D721Med (cell line): ENCODE measurements around the gene ELK3.

ENCODE experiments used
- DNase-seq: peaks from one replicate; pipeline ENCODE4 v3.0.0; 2011; ENCODE audit warnings: low spot score; ENCODE audit not compliant: insufficient read length
- FAIRE-seq: peaks from 2 replicates; lab custom pipeline; 2011; peaks lifted over from hg19 to GRCh38; lab: Jason Lieb, UNC
- CTCF ChIP-seq: IDR thresholded peaks from 2 replicates; pipeline ENCODE4 v1.5.1; 2012; ENCODE audit warnings: mild to moderate bottlenecking, control low read depth; ENCODE audit not compliant: insufficient read depth; ENCODE audit errors: missing control alignments

Gene ELK3

DNA sequence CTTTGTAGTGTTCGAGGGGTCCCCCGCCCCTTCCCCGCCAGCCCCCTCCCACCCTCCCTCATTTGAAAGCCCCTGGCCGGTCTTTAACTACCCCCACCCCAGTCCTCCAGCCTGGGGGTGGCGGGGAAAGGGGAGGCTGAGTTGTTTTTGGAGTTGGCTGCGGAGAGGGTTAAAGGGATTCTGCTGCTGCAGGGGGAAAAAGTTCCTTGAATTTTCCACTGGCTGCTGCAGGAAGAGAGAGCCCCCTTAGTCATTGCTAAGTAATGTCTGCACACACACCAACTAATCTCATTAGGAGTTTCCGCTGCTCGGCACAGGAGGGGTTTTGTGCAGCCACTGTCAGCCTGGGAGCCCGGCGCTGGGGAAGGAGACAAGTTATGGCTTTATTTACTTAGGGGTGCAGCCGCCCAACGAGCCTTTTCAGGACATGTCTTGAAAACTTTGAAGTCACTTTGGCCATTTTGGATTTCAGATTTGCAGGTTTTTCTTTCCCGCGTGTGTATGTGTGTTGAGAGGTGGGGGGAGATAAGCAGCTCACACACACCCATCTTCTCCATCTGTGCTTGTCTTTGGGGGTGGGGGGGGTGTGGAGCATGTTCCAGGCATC is 1.8 kb downstream of the ELK3 start:
- TF ChIP-seq CTCF = no peak
- FAIRE-seq = no peak
- DNase-seq = no peak

GRCh38 chr12:96196781-96197180 is 2.6 kb downstream of the ELK3 start:
- FAIRE-seq = no peak
- TF ChIP-seq CTCF = no peak
- no peak for DNase-seq

DNA sequence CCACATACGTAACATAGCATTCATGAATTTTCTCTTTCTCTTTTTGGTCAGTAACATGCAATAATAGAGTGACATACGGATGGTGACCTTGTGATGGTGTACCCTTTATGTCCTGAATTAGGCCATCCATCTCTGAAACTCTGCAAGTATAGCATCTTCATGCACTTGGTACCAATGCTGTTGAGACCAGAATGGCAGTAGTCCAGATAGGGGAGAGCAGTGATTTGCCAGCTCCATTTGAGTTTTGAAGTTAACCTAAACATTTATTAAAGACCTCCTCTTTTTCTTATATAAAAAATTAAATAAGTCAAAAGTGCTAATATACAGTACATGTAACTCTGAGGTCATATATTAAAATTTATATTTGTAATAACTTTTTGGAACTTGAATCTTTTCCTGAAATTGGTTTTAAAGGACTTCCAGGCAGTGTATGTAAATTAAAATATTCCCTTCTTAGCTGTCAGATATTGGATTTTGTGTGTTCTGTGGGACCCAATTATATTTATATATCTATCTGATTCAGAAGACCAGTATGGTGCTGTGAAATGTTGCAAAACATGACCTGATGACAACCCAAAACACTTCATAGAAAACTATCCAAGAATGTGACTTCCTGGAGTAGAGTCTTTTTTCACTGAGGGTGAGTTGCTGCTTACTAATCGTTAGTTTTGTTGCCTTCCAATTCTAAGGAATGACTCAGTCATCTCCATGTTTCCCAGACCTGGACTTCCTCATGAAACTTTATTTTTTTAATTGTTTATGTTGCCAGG is 3.5 kb downstream of the ELK3 start:
- DNase-seq (no peak), FAIRE-seq (no peak)
- no peak for TF ChIP-seq CTCF

- FAIRE-seq (no peak), DNase-seq (no peak)
- TF ChIP-seq CTCF = no peak
Measured at GRCh38 chr12:96198965-96199364, 4.8 kb downstream of the ELK3 start.

DNA sequence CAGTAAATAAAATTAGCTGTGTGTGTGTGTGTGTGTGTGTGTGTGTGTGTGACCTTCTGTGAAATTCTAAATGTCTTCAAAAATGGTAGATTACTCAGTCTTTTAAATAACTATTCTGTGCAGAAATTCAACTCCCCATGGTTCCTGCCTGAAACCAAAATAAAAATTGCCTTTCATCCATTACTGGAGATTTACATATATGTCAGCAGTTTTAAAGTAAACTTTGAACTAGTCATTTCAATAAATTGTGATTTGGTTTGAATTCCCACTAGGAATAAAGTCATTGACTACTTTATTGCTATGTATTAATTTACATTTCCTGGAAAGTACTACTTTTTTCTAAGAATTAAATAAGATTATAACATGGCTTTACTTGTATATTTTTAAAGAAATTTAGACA is 5.3 kb downstream of the ELK3 start:
- no peak for TF ChIP-seq CTCF
- FAIRE-seq = no peak

DNA sequence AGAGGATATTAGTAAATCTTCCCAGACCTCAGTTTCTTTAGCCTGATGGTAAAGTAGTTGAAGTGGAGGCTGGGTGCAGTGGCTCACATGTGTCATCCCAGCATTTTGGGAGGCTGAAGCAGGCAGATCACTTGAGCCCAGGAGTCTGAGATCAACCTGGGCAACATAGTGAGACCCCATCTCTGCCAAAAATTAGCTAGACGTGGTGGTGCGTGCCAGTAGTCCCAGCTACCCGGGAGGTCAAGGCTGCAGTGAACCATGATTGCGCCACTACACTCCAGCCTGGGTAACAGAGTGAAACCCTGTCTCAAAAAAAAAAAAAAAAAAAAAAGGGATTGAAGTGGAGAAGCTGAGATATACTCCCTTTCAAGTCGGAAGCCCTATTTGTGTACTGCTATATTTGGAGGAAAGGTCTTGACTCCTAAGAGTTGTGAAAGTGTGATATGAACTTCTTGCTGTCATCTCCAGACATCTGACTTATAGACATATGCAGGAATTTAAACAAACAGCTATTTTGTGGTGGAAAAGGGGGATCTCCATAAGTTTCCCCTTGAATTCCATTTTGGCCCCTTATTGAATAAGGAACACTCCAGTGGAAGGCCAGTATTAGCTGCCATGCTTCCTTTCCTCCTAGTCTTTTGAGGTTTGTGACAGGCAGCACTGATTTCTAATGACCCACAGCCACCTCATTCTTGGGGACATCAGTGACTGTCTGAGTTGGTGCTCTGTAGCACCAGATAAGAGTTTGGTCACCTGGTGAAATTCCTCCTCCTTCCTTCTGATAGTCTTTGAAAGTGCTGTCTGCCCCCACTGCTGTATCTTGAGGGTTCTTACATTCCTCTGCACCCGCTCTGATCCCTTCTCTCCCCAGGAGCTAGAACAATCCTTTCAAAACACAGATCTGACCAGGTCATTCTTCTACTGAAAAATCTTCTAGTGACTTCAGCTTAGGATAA is 7.4 kb downstream of the ELK3 start:
- DNase-seq = no peak
- TF ChIP-seq CTCF = no peak
- no peak for FAIRE-seq

More for the DNA sequence above, 5.3 kb downstream of the ELK3 start:
- no peak for DNase-seq
